ENCODE results near the gene RHAG.

The RHAG gene

GRCh38 chr6:49662231-49662891 is 25.7 kb upstream of the RHAG start:
- Histone ChIP-seq H3K27ac (ENCODE audit: insufficient read depth, low read length, poor library complexity, severe bottlenecking) (no peak overlapping the region), H3K4me1 (ENCODE audit: control insufficient read depth, insufficient read depth, low read length, poor library complexity, severe bottlenecking) (no peaks in the 10 kb centered on the region), H3K4me3 (ENCODE audit: insufficient read depth, low read depth, low read length, poor library complexity, severe bottlenecking) (no peak overlapping the region), H3K9me3 (ENCODE audit: control insufficient read depth, low read length) (no peaks in the 10 kb centered on the region), H3K27me3 (replicated peaks; ENCODE audit: control insufficient read depth, insufficient read depth, low read length, poor library complexity, severe bottlenecking) (no peaks in the 10 kb centered on the region), H3K36me3 (ENCODE audit: control insufficient read depth, insufficient read depth, low read length) (no peaks in the 10 kb centered on the region)
- no peak for DNase-seq

GRCh38 chr6:49653942-49654341 is 17.3 kb upstream of the RHAG start:
- H3K4me1 ChIP-seq (ENCODE audit: control insufficient read depth, insufficient read depth, low read length, poor library complexity, severe bottlenecking): no peaks in the 10 kb centered on the region
- no peaks in the 10 kb centered on the region for H3K27me3 ChIP-seq (replicated peaks; ENCODE audit: control insufficient read depth, insufficient read depth, low read length, poor library complexity, severe bottlenecking)

GRCh38 chr6:49653438-49653837 is 16.8 kb upstream of the RHAG start:
- H3K27ac ChIP-seq (ENCODE audit: insufficient read depth, low read length, poor library complexity, severe bottlenecking): no peak overlapping the region
- H3K27me3 ChIP-seq (replicated peaks; ENCODE audit: control insufficient read depth, insufficient read depth, low read length, poor library complexity, severe bottlenecking): no peaks in the 10 kb centered on the region

More at GRCh38 chr6:49653942-49654341, 17.3 kb upstream of the RHAG start:
- DNase-seq: no peak
- H3K9me3 ChIP-seq (ENCODE audit: control insufficient read depth, low read length): no peaks in the 10 kb centered on the region
- no peak overlapping the region for H3K4me3 ChIP-seq (ENCODE audit: insufficient read depth, low read depth, low read length, poor library complexity, severe bottlenecking)
- no peaks in the 10 kb centered on the region for H3K36me3 ChIP-seq (ENCODE audit: control insufficient read depth, insufficient read depth, low read length)
- H3K27ac ChIP-seq (ENCODE audit: insufficient read depth, low read length, poor library complexity, severe bottlenecking): no peak overlapping the region

GRCh38 chr6:49651239-49651638 is 14.6 kb upstream of the RHAG start:
- Histone ChIP-seq H3K27me3 (replicated peaks; ENCODE audit: control insufficient read depth, insufficient read depth, low read length, poor library complexity, severe bottlenecking) (no peaks in the 10 kb centered on the region), H3K36me3 (ENCODE audit: control insufficient read depth, insufficient read depth, low read length) (no peaks in the 10 kb centered on the region), H3K4me3 (ENCODE audit: insufficient read depth, low read depth, low read length, poor library complexity, severe bottlenecking) (no peak overlapping the region), H3K4me1 (ENCODE audit: control insufficient read depth, insufficient read depth, low read length, poor library complexity, severe bottlenecking) (no peaks in the 10 kb centered on the region), H3K9me3 (ENCODE audit: control insufficient read depth, low read length) (no peaks in the 10 kb centered on the region), H3K27ac (ENCODE audit: insufficient read depth, low read length, poor library complexity, severe bottlenecking) (no peak overlapping the region)
- no peak for DNase-seq

More at GRCh38 chr6:49653438-49653837, 16.8 kb upstream of the RHAG start:
- DNase-seq: no peak
- no peaks in the 10 kb centered on the region for H3K4me1 ChIP-seq (ENCODE audit: control insufficient read depth, insufficient read depth, low read length, poor library complexity, severe bottlenecking)
- no peaks in the 10 kb centered on the region for H3K36me3 ChIP-seq (ENCODE audit: control insufficient read depth, insufficient read depth, low read length)
- H3K4me3 ChIP-seq (ENCODE audit: insufficient read depth, low read depth, low read length, poor library complexity, severe bottlenecking): no peak overlapping the region
- no peaks in the 10 kb centered on the region for H3K9me3 ChIP-seq (ENCODE audit: control insufficient read depth, low read length)

GRCh38 chr6:49649988-49650387 is 13.3 kb upstream of the RHAG start:
- H3K4me1 ChIP-seq (ENCODE audit: control insufficient read depth, insufficient read depth, low read length, poor library complexity, severe bottlenecking): no peaks in the 10 kb centered on the region
- no peaks in the 10 kb centered on the region for H3K36me3 ChIP-seq (ENCODE audit: control insufficient read depth, insufficient read depth, low read length)
- DNase-seq: no peak
- H3K27me3 ChIP-seq (replicated peaks; ENCODE audit: control insufficient read depth, insufficient read depth, low read length, poor library complexity, severe bottlenecking): no peaks in the 10 kb centered on the region
- H3K4me3 ChIP-seq (ENCODE audit: insufficient read depth, low read depth, low read length, poor library complexity, severe bottlenecking): no peak overlapping the region
- no peaks in the 10 kb centered on the region for H3K9me3 ChIP-seq (ENCODE audit: control insufficient read depth, low read length)
- H3K27ac ChIP-seq (ENCODE audit: insufficient read depth, low read length, poor library complexity, severe bottlenecking): no peak overlapping the region

- Histone ChIP-seq H3K4me3 (ENCODE audit: insufficient read depth, low read depth, low read length, poor library complexity, severe bottlenecking) (no peak overlapping the region), H3K36me3 (ENCODE audit: control insufficient read depth, insufficient read depth, low read length) (no peaks in the 10 kb centered on the region), H3K4me1 (ENCODE audit: control insufficient read depth, insufficient read depth, low read length, poor library complexity, severe bottlenecking) (no peaks in the 10 kb centered on the region), H3K27ac (ENCODE audit: insufficient read depth, low read length, poor library complexity, severe bottlenecking) (no peak overlapping the region), H3K27me3 (replicated peaks; ENCODE audit: control insufficient read depth, insufficient read depth, low read length, poor library complexity, severe bottlenecking) (no peaks in the 10 kb centered on the region), H3K9me3 (ENCODE audit: control insufficient read depth, low read length) (no peaks in the 10 kb centered on the region)
- DNase-seq: no peak
These were observed 11.4 kb upstream of the RHAG start for GRCh38 chr6:49648036-49648435.

- Histone ChIP-seq H3K27me3 (replicated peaks; ENCODE audit: control insufficient read depth, insufficient read depth, low read length, poor library complexity, severe bottlenecking) (no peaks in the 10 kb centered on the region), H3K4me1 (ENCODE audit: control insufficient read depth, insufficient read depth, low read length, poor library complexity, severe bottlenecking) (no peaks in the 10 kb centered on the region), H3K27ac (ENCODE audit: insufficient read depth, low read length, poor library complexity, severe bottlenecking) (no peak overlapping the region), H3K36me3 (ENCODE audit: control insufficient read depth, insufficient read depth, low read length) (no peaks in the 10 kb centered on the region), H3K4me3 (ENCODE audit: insufficient read depth, low read depth, low read length, poor library complexity, severe bottlenecking) (no peak overlapping the region), H3K9me3 (ENCODE audit: control insufficient read depth, low read length) (no peaks in the 10 kb centered on the region)
- DNase-seq: no peak
These were observed 10.8 kb upstream of the RHAG start for GRCh38 chr6:49647476-49647875.

- no peaks in the 10 kb centered on the region for H3K4me1 ChIP-seq (ENCODE audit: control insufficient read depth, insufficient read depth, low read length, poor library complexity, severe bottlenecking)
- DNase-seq: no peak
- H3K27me3 ChIP-seq (replicated peaks; ENCODE audit: control insufficient read depth, insufficient read depth, low read length, poor library complexity, severe bottlenecking): no peaks in the 10 kb centered on the region
- no peaks in the 10 kb centered on the region for H3K9me3 ChIP-seq (ENCODE audit: control insufficient read depth, low read length)
- no peak overlapping the region for H3K27ac ChIP-seq (ENCODE audit: insufficient read depth, low read length, poor library complexity, severe bottlenecking)
- no peak overlapping the region for H3K4me3 ChIP-seq (ENCODE audit: insufficient read depth, low read depth, low read length, poor library complexity, severe bottlenecking)
- no peaks in the 10 kb centered on the region for H3K36me3 ChIP-seq (ENCODE audit: control insufficient read depth, insufficient read depth, low read length)
These were observed 10.3 kb upstream of the RHAG start for GRCh38 chr6:49646942-49647341.

- no peaks in the 10 kb centered on the region for H3K27me3 ChIP-seq (replicated peaks; ENCODE audit: control insufficient read depth, insufficient read depth, low read length, poor library complexity, severe bottlenecking)
- H3K36me3 ChIP-seq (ENCODE audit: control insufficient read depth, insufficient read depth, low read length): no peaks in the 10 kb centered on the region
- H3K4me1 ChIP-seq (ENCODE audit: control insufficient read depth, insufficient read depth, low read length, poor library complexity, severe bottlenecking): no peaks in the 10 kb centered on the region
- H3K4me3 ChIP-seq (ENCODE audit: insufficient read depth, low read depth, low read length, poor library complexity, severe bottlenecking): no peak overlapping the region
- H3K27ac ChIP-seq (ENCODE audit: insufficient read depth, low read length, poor library complexity, severe bottlenecking): no peak overlapping the region
- H3K9me3 ChIP-seq (ENCODE audit: control insufficient read depth, low read length): no peaks in the 10 kb centered on the region
- DNase-seq: no peak
These were observed 9.6 kb upstream of the RHAG start for GRCh38 chr6:49646130-49646824.

- H3K4me3 ChIP-seq (ENCODE audit: insufficient read depth, low read depth, low read length, poor library complexity, severe bottlenecking): no peak overlapping the region
- no peak for DNase-seq
- H3K4me1 ChIP-seq (ENCODE audit: control insufficient read depth, insufficient read depth, low read length, poor library complexity, severe bottlenecking): no peaks in the 10 kb centered on the region
- H3K27me3 ChIP-seq (replicated peaks; ENCODE audit: control insufficient read depth, insufficient read depth, low read length, poor library complexity, severe bottlenecking): no peaks in the 10 kb centered on the region
- H3K36me3 ChIP-seq (ENCODE audit: control insufficient read depth, insufficient read depth, low read length): no peaks in the 10 kb centered on the region
- no peak overlapping the region for H3K27ac ChIP-seq (ENCODE audit: insufficient read depth, low read length, poor library complexity, severe bottlenecking)
- H3K9me3 ChIP-seq (ENCODE audit: control insufficient read depth, low read length): no peaks in the 10 kb centered on the region
These were observed 8.5 kb upstream of the RHAG start for GRCh38 chr6:49645139-49645538.

All from effector memory CD4-positive, alpha-beta T cell (primary cell).